ENCODE results near the gene ATP2C2.

DNA sequence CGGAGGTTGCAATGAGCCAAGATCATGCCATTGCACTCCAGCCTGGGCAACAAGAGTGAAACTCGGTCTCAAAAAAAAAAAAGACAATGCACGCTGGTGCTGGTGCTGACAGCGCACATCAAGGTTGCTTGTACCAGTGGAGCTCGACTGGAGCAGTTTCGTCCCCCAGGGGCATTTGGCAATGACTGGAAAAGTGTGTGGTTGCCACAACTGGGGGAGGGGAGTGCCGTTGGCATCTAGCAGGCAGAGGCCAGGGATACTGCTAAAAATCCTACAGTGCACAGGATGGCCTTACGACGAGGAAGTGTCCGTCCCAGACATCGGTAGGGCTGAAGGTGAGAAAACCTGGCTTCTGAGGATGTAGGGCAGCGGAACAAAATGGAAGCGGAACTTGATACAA lies 133.7 kb downstream of the ATP2C2 start:
- TF ChIP-seq CTCF (IDR thresholded peaks at IDR 0.05; ENCODE audit: insufficient read depth, low read length, poor library complexity, severe bottlenecking) (no peak), EZH2phosphoT487 (conservative IDR thresholded peaks at IDR 0.05; ENCODE audit: low read length) (no peak)

Data from SU-DHL-6 (cell line).